ENCODE data around the gene TMEM92. TPM values are rescaled to one million over a fixed set of nuclear protein-coding genes. Genes with fewer than 3 reads are reported as not detected.

The TMEM92 gene
- total and polyA plus RNA-seq, 10 of the 15 experiments (the other 5 are each of a cell fraction or from before 2014, with no cell fraction given) = 0.11 to 1.2 (median 0.32) TPM

- TF ChIP-seq LARP7 (IDR thresholded peaks at IDR 0.05) = no peak
- peak; percentile 49 for TF ChIP-seq RUNX3 (IDR thresholded peaks at IDR 0.05; ENCODE audit: low read length)
- peak; percentile 39; the same call in 1 of the 2 replicates for TF ChIP-seq BMI1 (IDR thresholded peaks at IDR 0.05; ENCODE audit: borderline replicate concordance)
- TF ChIP-seq IKZF1 (conservative IDR thresholded peaks at IDR 0.05) = peak; percentile 89
- 0 out of 2 replicates have a peak, but pooled peaks have one; percentile 10 for TF ChIP-seq PKNOX1 (IDR thresholded peaks at IDR 0.05)
- no peak for TF ChIP-seq PML (IDR thresholded peaks at IDR 0.05; ENCODE audit: low read length)
- peak; percentile 84 for TF ChIP-seq RELB (IDR thresholded peaks at IDR 0.05; ENCODE audit: low read depth)
- TF ChIP-seq ELK1 (IDR thresholded peaks at IDR 0.05; ENCODE audit: low read depth, low read length) = no peak
- peak in 1 of 2 experiments; percentile 59; a peak in 1 of 4 replicates for TF ChIP-seq EP300 (IDR thresholded peaks at IDR 0.05; ENCODE audit: borderline replicate concordance in 1 of 2, control insufficient read depth in 1 of 2, low read depth in 2 of 2, low read length in 2 of 2)
- TF ChIP-seq MLLT1 (IDR thresholded peaks at IDR 0.05) = 0 out of 2 replicates have a peak, but pooled peaks have one; percentile 34
Measured at GRCh38 chr17:50326831-50327364, 52.6 kb downstream of the TMEM92 start (continued).

Measured in GM12878 (cell line).